ENCODE results near the gene DDX3Y. TPM values are rescaled to one million over a fixed set of nuclear protein-coding genes. Genes with fewer than 3 reads are reported as not detected.

DDX3Y gene
- total RNA-seq, 3 donors from 2014 or later (not counting 1 experiment from before 2014, with no cell fraction given), result 422 to 552 TPM; not detected in 1

DNA sequence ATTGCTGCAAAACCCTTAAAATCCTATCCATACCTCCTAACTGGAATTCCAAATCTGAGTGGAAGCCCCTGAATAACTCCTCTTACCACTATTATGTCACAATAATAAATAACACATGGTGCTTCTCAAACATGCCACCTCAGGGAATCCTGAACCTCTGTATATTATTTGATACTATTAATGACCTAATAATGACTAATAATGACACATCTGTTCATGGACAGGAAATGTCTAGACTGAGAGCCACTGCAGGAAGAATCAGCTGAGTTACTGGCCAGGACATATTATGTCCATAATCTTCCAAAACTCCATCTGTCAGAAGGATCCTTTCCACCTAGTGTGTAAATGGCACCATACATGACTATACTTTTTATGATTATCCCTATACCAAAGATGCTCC lies 7.7 kb upstream of the DDX3Y start:
- no peak overlapping the region for H3K27ac Mint-ChIP-seq
- peaks cover 0 to 7% of the 10 kb centered on the region in 2 donors for H3K27me3 Mint-ChIP-seq (ENCODE audit: low read depth in 2 of 2)
- no peak for ATAC-seq
- H3K36me3 Mint-ChIP-seq, result no peaks in the 10 kb centered on the region
- Histone ChIP-seq H3K9me3 (ENCODE audit: control insufficient read depth, insufficient read depth, low read length) (peaks cover 6% of the 10 kb centered on the region), H3K27ac (ENCODE audit: low read length) (no peak overlapping the region), H3K27me3 (ENCODE audit: control insufficient read depth, insufficient read depth, low read length) (no peaks in the 10 kb centered on the region), H3K4me1 (ENCODE audit: control insufficient read depth, insufficient read depth, low read length) (no peaks in the 10 kb centered on the region), H3K4me3 (ENCODE audit: low read length) (no peak overlapping the region), H3K36me3 (ENCODE audit: control insufficient read depth, insufficient read depth, low read length) (no peaks in the 10 kb centered on the region)
- H3K4me1 Mint-ChIP-seq, result no peaks in the 10 kb centered on the region
- no peaks in the 10 kb centered on the region for H3K9me3 Mint-ChIP-seq
- no peak for DNase-seq
- TF ChIP-seq, protein P1, sequence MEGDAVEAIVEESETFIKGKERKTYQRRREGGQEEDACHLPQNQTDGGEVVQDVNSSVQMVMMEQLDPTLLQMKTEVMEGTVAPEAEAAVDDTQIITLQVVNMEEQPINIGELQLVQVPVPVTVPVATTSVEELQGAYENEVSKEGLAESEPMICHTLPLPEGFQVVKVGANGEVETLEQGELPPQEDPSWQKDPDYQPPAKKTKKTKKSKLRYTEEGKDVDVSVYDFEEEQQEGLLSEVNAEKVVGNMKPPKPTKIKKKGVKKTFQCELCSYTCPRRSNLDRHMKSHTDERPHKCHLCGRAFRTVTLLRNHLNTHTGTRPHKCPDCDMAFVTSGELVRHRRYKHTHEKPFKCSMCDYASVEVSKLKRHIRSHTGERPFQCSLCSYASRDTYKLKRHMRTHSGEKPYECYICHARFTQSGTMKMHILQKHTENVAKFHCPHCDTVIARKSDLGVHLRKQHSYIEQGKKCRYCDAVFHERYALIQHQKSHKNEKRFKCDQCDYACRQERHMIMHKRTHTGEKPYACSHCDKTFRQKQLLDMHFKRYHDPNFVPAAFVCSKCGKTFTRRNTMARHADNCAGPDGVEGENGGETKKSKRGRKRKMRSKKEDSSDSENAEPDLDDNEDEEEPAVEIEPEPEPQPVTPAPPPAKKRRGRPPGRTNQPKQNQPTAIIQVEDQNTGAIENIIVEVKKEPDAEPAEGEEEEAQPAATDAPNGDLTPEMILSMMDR (IDR thresholded peaks at IDR 0.05), result no peak
- no peak overlapping the region for H3K4me3 Mint-ChIP-seq
- intact Hi-C loops (cut with micrococcal nuclease), result no loop called here

- ATAC-seq, result no peak
- no peak for DNase-seq
- H3K4me3 Mint-ChIP-seq, result no peak overlapping the region
- TF ChIP-seq, protein P1 (IDR thresholded peaks at IDR 0.05), result no peak
- WGBS (ENCODE audit: insufficient coverage), result no CpG with 5 or more reads among the region's 2 CpGs
- Histone ChIP-seq H3K4me1 (ENCODE audit: control insufficient read depth, insufficient read depth, low read length) (no peaks in the 10 kb centered on the region), H3K9me3 (ENCODE audit: control insufficient read depth, insufficient read depth, low read length) (no peaks in the 10 kb centered on the region), H3K4me3 (ENCODE audit: low read length) (no peak overlapping the region), H3K36me3 (ENCODE audit: control insufficient read depth, insufficient read depth, low read length) (no peaks in the 10 kb centered on the region), H3K27ac (ENCODE audit: low read length) (no peak overlapping the region), H3K27me3 (ENCODE audit: control insufficient read depth, insufficient read depth, low read length) (no peaks in the 10 kb centered on the region)
- H3K27me3 Mint-ChIP-seq (ENCODE audit: low read depth in 2 of 2), result peaks cover 0 to 7% of the 10 kb centered on the region in 2 donors
- H3K27ac Mint-ChIP-seq, result no peak overlapping the region
- H3K9me3 Mint-ChIP-seq, result no peaks in the 10 kb centered on the region
- H3K4me1 Mint-ChIP-seq, result no peaks in the 10 kb centered on the region
- H3K36me3 Mint-ChIP-seq, result no peaks in the 10 kb centered on the region
- intact Hi-C loops (cut with micrococcal nuclease), result no loop called here
Observed at GRCh38 chrY:12898604-12899003, 6.1 kb upstream of the DDX3Y start.

GRCh38 chrY:12905517-12905872 lies 827 bp downstream of the DDX3Y start:
- peak overlapping the region; percentile 94 for H3K4me3 ChIP-seq (ENCODE audit: low read length)

More at GRCh38 chrY:12905517-12905872, 827 bp downstream of the DDX3Y start:
- Mint-ChIP-seq H3K4me3 (no peak overlapping the region), H3K27me3 (ENCODE audit: low read depth in 2 of 2) (no peaks in the 10 kb centered on the region), H3K4me1 (peaks cover 0 to 29% of the 10 kb centered on the region in 2 donors), H3K36me3 (no peaks in the 10 kb centered on the region), H3K9me3 (no peaks in the 10 kb centered on the region), H3K27ac (peak overlapping the region in 1 of 2 donors; percentile 99)
- no peaks in the 10 kb centered on the region for H3K9me3 ChIP-seq (ENCODE audit: control insufficient read depth, insufficient read depth, low read length)
- intact Hi-C loops (cut with micrococcal nuclease), result loop anchor here (2.0 to 10.0 kb wide), 3 partner anchors 243 to 1439 kb away; no protein-coding TSS in a partner anchor
- peaks cover 6% of the 10 kb centered on the region for H3K4me1 ChIP-seq (ENCODE audit: control insufficient read depth, insufficient read depth, low read length)
- TF ChIP-seq, protein P1 (IDR thresholded peaks at IDR 0.05), result no peak
- H3K36me3 ChIP-seq (ENCODE audit: control insufficient read depth, insufficient read depth, low read length), result peaks cover 3% of the 10 kb centered on the region
- no peaks in the 10 kb centered on the region for H3K27me3 ChIP-seq (ENCODE audit: control insufficient read depth, insufficient read depth, low read length)
- peak in 2 of 3 donors; percentile 48 to 56 for ATAC-seq
- DNase-seq, result peak; percentile 53 to 86
- 0% methylated on average over 18 of the region's 19 CpGs for WGBS (ENCODE audit: insufficient coverage)
- peak overlapping the region; percentile 98 for H3K27ac ChIP-seq (ENCODE audit: low read length)

All from natural killer cell (primary cell).